Stimulated activated CD4-positive, alpha-beta T cell treated with anti-CD3 and anti-CD28 coated beads, Interleukin-2, amount 100 ng/mL, for 4 hours (primary cell): ENCODE data around the gene NSG2.

Source experiments
- DNase-seq: peaks from one replicate; pipeline ENCODE4 v3.0.0-alpha.2; 2020; ENCODE audit warnings: low read depth

Gene NSG2

DNA sequence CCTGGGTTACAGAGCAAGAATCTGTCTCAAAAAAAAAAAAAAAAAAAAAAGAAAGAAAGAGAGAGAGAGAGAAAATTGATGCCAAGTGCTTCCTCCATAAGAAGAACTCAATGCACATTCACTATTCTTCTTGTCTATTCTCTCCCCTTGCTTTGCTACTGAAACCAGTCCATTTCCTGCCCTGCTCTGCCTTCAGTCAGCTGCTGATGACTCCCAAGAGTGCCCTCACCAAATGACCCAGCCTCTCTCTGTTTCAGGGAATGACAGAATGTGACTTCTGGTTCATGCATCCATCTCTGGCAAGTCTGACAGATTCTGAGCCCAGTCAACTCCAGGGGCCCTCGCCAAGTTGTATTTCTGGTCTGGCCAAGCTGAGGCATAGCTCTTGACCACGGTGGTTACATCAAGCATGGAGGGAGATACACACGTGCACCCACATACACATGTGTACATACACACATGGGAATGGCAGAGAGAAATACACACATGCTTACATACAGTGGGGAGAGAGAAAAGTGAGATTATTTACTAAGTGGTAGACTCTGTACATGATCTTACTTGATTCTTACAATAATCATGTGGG lies 106.2 kb downstream of the NSG2 start:
- DNase-seq: no peak

DNA sequence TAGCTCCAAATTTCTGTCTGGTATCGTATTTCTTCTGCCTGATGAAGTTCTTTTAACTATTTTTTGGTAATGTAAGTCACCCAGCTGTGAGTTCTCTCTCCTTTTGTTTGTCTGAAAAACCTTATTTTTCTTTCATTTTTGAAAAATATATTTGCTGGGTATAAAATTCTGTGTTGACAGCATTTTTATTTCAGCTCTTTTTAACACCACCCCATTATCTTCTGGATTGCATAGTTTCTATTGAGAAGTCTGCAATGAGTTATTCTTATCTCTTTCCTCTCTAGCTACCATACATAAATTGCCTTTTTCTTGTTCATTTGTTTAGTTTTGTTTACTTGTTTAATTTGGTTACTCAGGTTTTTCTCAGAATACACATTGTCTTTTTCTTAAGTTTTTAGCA lies 109.1 kb downstream of the NSG2 start:
- no peak for DNase-seq

DNA sequence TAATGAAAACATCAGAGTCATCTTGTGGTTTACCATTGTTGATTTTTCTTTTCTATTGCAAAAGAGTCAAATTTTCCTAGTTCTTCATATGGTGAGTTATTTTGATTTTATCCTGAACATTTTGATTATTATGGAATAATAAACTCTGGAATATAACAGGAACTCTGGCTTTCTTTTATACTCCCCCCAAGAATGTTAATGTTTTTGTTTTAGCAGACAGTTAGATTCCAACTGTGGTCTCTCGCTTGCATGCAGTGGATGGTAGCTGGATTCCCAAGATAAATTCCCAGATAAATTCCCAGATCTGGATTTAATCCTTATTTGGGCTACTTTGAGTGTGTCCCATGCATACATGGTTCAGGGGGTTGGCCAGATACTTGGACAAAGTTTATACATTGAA lies 109.8 kb downstream of the NSG2 start:
- no peak for DNase-seq

DNA sequence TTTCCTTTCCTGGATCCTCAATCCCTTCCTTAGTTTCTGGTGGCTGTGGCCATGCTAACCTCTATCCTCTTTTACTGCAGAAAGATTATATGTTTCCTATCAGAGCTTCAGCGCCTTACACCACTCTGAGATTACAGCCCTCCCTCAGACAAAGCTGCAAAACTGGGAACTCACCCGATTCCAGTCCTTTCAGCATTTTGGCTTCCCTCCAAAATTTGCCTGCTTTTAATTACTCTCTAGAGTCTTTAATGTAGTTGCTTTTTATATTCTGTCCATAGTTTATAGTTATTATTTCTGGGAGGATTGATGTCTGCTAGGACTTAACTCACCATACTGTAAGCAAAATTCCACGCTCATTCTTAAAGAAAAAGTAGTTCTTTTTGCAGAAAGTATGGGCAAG lies 110.2 kb downstream of the NSG2 start:
- no peak for DNase-seq

DNA sequence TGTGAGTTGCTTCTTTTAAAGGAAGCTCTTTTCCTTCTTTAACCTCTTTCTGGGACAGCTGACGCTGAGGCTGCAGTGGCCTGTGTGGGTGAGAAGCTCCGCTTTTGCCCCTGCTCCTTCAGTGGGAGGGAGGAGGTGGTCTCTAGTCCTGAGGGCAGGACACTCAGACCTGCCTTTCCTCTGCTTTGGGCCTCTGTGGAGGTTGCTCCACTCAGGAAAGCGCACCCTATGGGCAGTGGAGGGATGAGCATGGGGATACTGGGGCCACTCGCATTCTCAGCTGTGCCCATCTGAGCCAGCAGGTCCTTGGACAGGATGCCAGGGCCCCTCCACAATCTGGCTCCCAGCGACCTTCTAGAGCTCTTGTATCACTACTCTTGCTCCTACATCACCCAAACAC lies 111.5 kb downstream of the NSG2 start:
- DNase-seq: no peak
